Activated CD4-positive, CD25-positive, alpha-beta regulatory T cell treated with anti-CD3 and anti-CD28 coated beads, Interleukin-2, amount 50 U/mL, for 16 hours (primary cell): ENCODE measurements around the gene ROBO1.

Source experiments
- DNase-seq: peaks from one replicate; pipeline ENCODE4 v3.0.0-alpha.2; 2020; ENCODE audit warnings: low read depth, low spot score

The ROBO1 gene

DNA sequence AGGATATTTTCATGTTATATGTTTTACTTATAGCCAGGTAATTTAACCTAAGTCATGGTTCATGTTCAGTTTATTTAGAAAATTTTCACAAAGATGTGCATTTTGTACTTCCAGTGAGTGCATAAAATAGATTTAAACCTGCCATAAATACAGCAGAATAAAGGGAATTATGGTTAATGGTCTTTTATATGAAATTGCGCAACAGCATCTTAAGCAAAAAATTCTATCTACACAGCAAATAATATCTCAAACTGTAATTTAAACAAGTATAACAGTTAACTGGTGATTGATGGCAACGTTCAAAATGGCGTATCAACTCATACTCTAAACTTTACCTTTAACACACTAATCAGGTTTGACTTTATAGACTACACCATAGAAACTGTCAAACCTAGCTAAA is 97.6 kb downstream of the ROBO1 start:
- DNase-seq = no peak

- DNase-seq = no peak
Measured at GRCh38 chr3:79664455-79664854, 103.3 kb downstream of the ROBO1 start.

- no peak for DNase-seq
Measured at GRCh38 chr3:79661896-79662295, 105.9 kb downstream of the ROBO1 start.

- DNase-seq = no peak
Measured at GRCh38 chr3:79657076-79657475, 110.7 kb downstream of the ROBO1 start.

GRCh38 chr3:79654019-79654418 is 113.8 kb downstream of the ROBO1 start:
- DNase-seq = no peak

DNA sequence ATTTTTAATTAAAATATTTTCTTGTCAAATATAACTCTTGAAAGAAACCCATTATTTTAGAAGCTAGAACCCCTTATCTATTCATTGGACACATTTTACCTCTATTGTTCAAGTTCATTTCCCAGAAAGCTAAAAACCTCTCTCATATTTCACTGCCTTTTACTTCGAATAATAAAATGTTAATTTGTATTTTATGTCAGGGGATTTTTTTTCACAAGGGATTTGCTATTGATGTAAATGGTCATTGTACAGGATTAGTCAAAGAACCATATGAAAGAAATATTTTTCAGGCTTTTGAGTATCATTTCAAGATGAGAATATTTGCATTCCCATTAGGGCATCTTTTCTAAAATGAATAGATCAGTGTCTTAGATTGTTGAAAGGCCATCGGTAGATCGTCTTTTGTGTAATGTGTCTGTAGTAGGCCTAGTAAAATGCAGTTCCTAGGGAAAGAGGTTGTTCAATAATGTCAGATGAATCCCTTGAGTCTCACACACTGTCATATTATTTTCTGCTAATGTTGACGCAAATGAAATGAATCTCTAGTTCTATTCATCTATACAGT is 114.5 kb downstream of the ROBO1 start:
- no peak for DNase-seq

GRCh38 chr3:79651536-79652065 is 116.2 kb downstream of the ROBO1 start:
- no peak for DNase-seq

DNA sequence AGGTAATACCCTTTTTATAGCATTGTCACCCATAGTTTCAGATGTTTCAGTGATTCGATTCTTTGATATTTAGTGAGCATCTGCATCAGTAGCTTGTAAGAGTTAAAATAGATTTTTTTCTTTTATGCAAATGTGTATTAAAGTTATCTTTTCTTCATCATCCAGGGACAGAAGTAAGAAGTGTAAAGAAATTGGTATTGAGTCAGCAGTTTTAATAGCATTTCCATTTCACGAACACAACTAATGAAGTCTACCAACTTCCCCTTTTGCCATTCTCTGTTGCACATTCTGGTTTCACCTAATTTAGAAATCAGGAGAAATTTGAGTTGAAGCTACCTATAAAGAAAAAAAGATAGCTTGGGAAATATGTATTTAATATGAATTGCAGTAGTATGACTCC is 127.9 kb downstream of the ROBO1 start:
- DNase-seq = no peak

- DNase-seq = no peak
Measured at GRCh38 chr3:79636372-79636771, 131.4 kb downstream of the ROBO1 start.

- DNase-seq = no peak
Measured at GRCh38 chr3:79632842-79633241, 135.0 kb downstream of the ROBO1 start.

- no peak for DNase-seq
Measured at GRCh38 chr3:79618883-79619282, 148.9 kb downstream of the ROBO1 start.

DNA sequence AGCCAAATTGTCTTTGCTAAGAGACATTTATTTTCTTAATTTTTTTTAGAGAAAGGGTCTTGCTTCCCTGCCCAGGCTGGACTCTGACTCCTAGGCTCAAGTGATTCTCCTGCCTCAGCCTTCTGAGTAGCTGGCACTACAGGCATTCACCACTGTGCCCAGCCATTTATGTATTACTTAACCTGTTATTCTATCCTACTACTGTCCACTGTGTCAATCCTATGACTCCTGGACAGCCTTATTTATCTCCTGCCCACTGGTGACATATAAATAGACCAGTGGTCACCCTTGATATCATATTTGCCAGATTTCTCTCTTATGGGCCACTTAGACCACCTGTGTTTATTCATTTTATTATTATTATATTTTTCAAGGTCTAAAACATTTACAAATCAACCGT is 161.4 kb downstream of the ROBO1 start:
- DNase-seq = no peak

DNA sequence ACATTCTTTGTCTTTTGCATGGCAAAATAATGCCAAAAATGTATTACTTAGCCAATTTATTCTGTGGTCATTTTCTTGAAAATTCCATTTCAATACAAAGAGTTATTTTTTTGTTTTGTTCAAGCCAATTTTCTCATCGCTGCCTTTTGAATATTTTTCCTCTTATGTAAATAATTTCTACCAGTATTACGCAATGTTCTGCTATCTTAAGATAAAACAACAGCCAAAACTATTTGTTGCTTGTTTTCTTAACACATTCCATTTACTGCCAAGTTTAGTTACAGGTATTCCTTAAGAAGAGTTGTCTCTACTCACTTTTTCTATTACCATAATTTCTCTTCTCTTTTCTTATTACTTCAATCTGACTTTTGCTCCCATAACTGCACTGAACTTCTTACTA is 163.1 kb downstream of the ROBO1 start:
- no peak for DNase-seq

DNA sequence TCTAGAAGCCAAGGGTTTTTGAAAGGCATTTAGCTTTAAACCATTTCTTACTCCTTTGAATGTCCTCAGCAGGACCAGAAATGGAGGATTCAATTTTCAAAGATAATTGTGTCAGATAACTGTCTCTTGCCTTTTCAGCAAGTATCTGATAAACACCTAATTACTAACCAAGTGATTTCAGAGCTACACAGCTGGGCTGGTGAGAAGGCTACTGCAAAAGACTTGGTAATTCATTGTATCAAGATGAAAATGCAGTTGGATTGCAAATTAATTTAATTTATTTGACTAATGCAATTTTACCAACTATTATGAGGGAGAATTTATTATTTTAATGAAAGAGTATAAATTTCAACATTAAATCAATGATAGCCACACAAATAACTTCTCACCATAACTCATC is 165.4 kb downstream of the ROBO1 start:
- DNase-seq = no peak

DNA sequence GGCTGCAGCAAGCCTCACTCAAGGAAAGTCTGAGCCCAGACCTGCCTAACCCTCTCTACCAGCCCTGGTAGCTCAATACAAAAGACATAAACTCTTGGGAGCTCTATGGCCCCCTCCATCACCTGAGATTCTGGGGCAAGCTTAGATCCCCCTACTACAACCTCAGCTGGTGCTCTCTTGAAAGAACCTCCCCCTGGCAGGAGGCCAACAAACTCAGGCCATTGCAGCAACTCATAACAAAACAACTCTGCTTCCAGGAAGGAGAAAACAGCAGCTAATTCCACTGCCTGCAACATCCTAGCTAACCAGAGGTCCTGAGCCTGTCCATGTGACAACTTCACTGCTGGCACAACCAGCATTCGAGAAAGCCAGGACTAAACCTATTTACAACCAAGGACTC is 169.2 kb downstream of the ROBO1 start:
- no peak for DNase-seq

- no peak for DNase-seq
Measured at GRCh38 chr3:79597709-79598108, 170.1 kb downstream of the ROBO1 start.

DNA sequence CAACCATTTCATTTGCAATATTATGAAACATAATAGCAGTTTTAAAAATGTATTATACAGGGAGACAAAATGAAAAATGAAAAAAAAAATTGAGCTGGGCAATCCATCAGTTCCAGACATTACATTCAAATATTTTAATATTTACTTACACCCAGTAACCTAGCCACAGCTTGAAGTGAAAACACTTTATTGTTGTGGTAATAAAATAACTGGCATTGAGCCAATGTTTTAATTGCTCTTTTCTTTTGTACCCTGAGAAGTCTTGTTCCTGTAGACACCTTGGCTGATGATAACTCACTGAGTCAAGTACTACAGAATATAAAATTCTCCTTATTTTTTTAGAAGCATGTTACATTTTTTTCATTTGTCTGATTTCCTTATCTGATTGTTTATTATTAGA is 180.6 kb downstream of the ROBO1 start:
- no peak for DNase-seq

GRCh38 chr3:79586232-79586631 is 181.6 kb downstream of the ROBO1 start:
- DNase-seq = no peak

- DNase-seq = no peak
Measured at GRCh38 chr3:79572930-79573329, 194.9 kb downstream of the ROBO1 start.

GRCh38 chr3:79568938-79569337 is 198.9 kb downstream of the ROBO1 start:
- DNase-seq = no peak

DNA sequence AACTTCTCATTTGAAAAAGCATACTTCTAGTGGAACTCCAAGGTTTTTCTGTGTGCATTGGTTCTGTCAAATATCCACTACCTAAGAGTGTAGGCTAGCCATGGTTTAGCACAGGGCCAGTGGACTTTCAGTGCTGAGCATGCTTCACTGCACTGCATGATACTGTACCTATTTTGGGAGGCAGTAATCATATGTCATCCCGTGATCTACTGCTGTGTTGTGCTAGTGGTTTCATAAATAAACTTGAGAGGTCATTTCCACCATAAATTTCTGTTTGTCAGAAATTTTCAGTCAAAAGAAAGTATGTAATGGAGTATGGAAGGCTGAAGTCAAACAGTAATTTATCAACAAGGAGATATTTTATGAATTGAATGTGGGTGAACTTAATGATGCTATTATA is 203.6 kb downstream of the ROBO1 start:
- DNase-seq = no peak

GRCh38 chr3:79560698-79561097 is 207.1 kb downstream of the ROBO1 start:
- DNase-seq = no peak

DNA sequence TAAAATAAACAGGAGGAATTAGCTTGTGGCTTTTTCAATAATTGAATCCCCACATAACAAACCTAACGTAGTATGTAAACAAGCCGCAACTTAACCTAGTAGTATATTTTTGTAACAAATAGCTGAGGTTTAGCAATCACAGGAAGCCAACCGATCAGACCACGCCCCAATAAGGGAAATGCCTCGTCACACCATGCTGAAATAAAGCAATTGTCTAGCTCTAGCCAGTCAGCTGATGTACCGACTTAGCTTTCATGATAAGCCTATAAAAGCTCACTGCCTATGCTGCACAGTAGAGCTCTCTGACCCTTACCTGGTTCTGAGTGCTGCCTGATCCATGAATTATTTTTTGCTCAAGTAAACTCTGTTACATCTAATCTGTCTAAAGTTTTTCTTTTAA is 208.9 kb downstream of the ROBO1 start:
- no peak for DNase-seq

DNA sequence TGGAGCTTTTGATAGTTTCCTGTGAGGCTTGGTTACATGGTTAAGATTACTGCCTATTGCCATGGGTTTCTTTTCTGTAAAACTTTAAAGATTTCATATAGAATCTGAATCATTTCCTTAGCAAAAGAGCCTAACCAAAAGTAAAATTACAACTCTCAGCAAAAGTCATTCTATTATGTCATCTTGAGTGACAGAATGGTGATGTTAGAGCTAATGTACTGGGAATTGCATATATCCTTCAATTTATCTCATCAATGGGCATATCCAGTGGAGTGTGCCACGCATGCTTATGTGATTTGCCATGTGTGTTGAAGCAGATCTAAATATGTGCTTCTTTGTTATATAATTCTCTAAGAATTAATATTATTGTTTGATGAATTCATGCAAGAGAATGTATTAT is 212.1 kb downstream of the ROBO1 start:
- DNase-seq = no peak
